Measurements from ENCODE around the gene ELOVL1.

DNA sequence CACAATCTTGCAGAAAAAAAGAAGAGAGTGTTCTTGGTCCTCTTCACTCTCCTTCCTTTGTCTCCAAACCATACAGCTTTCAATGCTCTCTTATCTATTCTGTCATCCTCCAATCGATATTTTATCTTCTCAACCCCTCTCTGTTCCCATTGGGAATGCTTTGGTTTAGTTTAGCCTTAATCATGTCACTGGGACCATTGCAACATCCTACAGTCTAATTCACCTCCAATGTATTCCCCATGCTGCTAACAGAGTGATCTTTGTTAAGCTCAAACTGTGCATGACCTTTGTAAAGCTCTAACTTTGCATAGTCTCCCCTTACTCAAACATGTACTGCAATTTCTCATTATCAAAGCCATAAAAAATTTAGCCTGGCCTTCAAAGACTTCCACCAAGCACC is 27.3 kb downstream of the ELOVL1 start:
- TF ChIP-seq, protein P1, sequence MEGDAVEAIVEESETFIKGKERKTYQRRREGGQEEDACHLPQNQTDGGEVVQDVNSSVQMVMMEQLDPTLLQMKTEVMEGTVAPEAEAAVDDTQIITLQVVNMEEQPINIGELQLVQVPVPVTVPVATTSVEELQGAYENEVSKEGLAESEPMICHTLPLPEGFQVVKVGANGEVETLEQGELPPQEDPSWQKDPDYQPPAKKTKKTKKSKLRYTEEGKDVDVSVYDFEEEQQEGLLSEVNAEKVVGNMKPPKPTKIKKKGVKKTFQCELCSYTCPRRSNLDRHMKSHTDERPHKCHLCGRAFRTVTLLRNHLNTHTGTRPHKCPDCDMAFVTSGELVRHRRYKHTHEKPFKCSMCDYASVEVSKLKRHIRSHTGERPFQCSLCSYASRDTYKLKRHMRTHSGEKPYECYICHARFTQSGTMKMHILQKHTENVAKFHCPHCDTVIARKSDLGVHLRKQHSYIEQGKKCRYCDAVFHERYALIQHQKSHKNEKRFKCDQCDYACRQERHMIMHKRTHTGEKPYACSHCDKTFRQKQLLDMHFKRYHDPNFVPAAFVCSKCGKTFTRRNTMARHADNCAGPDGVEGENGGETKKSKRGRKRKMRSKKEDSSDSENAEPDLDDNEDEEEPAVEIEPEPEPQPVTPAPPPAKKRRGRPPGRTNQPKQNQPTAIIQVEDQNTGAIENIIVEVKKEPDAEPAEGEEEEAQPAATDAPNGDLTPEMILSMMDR (IDR thresholded peaks at IDR 0.05), result no peak
- TF ChIP-seq NFE2L2 (conservative IDR thresholded peaks at IDR 0.05; ENCODE audit: low read length) (no peak), FOSL2 (IDR thresholded peaks at IDR 0.05) (no peak), FOSL2 (CRISPR knock-in tag; IDR thresholded peaks at IDR 0.05) (no peak), SMC3 (IDR thresholded peaks at IDR 0.05) (no peak), POLR2A (IDR thresholded peaks at IDR 0.05; ENCODE audit: low read length) (no peak), HDAC2 (IDR thresholded peaks at IDR 0.05) (no peak), CHD4 (IDR thresholded peaks at IDR 0.05; ENCODE audit: borderline replicate concordance) (no peak)

Measured in A549 (cell line).